Right kidney (tissue), 1 donor: ENCODE measurements around the gene KAZALD1.
A peak's percentile ranks its signal among the peaks of the same experiment; 100 is the strongest.
"Not testable (repeated sequence)": the region's sequence is repeated elsewhere in the genome, so short reads cannot be mapped to it uniquely, and the experiment has no call there.

ENCODE experiments used
- DNase-seq: peaks from one replicate; pipeline ENCODE4 v3.0.0-alpha.2; 2016

The KAZALD1 gene

GRCh38 chr10:101029520-101030295 lies 32.1 kb upstream of the KAZALD1 start:
- DNase-seq: no peak

DNA sequence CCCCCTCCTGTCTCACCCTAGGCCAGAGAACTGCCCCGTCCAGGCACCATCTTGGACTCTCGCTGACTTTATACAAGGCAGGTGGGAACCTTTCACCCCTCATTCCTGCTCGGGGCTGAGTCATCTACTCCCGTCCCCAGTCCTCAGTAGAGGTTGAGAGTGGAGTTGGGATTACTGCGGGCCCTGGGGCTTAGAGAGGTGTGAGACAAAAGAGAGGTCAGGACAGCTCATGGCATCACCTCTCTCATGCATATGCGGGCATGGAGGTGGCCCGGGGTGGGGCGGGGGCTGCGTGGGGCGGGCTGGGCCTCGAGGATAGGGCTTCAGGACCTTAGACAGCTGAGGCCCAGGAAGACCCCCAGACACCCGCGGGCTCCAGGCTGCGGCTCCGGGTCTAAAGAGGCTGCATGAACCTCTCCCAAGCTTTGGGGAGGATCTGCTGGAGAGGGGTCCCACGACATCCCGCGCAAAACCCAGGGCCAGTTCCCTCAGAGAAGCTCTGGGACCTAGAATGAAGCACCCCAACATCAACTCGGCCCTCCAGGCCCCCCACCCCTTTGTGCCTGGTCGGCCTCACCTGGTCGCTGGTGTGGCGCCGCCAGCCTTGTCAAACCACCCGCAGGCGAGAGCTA lies 31.2 kb upstream of the KAZALD1 start:
- no peak for DNase-seq

- DNase-seq: peak; percentile 89
These were observed 30.5 kb upstream of the KAZALD1 start, which contains the start of the genes PDZD7 and SFXN3 for GRCh38 chr10:101031128-101031795. TSS of gene PDZD7 (minus strand) at chr10:101031129. CDS start at chr10:101030219, 910 bp downstream. TSS of gene SFXN3 (plus strand) at chr10:101031234. CDS start at chr10:101034695, 3,461 bp downstream.

GRCh38 chr10:101031796-101032636 lies 29.8 kb upstream of the KAZALD1 start:
- DNase-seq: peak; percentile 85

DNA sequence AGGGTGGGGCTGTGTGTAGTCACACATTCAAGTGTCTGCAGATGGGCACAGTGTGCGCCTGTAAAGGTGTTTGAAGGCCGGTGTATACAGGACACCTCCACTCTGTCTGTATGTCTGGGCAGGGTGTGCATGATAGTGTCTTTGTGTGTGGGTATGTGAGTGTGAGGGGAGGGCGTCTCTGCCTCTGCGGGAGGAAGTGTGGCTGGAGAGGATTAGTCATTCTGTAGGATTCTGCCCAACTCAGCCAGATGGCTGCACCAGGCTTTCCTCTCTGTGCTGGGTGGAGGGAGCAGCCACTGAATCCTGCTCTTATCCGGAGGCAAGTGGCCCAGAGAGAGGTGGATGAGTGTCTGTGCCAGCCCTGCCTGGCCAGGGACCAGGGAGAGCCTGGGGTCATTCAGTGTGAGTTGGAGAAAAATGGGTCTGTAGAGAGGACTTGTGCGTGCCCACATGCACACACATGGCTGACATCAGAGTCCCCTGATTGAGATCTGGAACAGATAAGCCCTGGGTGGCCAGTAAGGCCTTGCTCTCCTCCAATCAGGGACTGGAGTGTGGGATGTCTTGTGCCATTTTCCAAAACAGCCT lies 29.1 kb upstream of the KAZALD1 start:
- DNase-seq: no peak

DNA sequence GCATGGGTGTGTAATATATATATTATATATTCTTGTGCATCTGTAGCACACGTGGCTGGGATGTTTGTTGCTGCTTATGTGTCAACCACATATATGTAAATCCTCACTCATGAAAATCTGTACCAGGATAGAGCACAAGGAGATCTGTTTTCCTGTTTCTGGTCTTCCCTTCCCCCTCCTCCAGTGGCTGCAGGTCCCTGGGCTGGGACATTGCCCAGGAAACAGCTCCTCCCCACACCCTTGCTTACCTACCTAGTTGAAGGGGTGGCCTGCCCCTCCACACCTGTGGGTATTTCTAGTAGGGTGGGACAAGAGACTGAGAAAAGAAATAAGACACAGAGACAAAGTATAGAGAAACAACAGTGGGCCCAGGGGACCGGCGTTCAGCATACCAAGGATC lies 28.5 kb upstream of the KAZALD1 start:
- DNase-seq: no peak

- DNase-seq: not testable (repeated sequence)
These were observed 27.4 kb upstream of the KAZALD1 start for GRCh38 chr10:101034404-101034803.

- no peak for DNase-seq
These were observed 26.5 kb upstream of the KAZALD1 start for GRCh38 chr10:101035314-101035713.

GRCh38 chr10:101035916-101036702 lies 25.7 kb upstream of the KAZALD1 start:
- no peak for DNase-seq

GRCh38 chr10:101036726-101037125 lies 25.1 kb upstream of the KAZALD1 start:
- no peak for DNase-seq

GRCh38 chr10:101038484-101038883 lies 23.3 kb upstream of the KAZALD1 start:
- no peak for DNase-seq

DNA sequence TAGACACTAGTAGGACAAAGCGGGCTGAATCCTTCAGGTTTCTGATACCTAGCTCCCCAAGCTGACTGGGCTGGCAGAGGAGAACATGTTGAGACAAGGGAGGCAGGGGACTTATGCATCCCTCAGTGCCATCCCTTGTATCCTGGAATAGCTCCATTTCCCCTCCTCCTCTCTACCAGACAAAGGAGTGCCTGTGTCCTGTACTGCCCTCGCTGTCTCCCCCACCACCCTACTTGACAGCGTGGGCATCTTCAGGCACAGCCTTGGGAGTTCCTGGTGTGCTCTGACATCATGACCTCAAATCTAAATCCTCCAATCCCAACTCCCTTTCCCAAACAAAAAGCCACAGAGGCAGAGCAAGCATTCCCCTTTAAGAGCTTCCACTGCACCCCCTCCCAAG lies 21.7 kb upstream of the KAZALD1 start:
- no peak for DNase-seq

GRCh38 chr10:101040851-101041250 lies 20.9 kb upstream of the KAZALD1 start:
- DNase-seq: no peak

- DNase-seq: peak; percentile 34
These were observed 20.5 kb upstream of the KAZALD1 start for GRCh38 chr10:101041252-101041761.

DNA sequence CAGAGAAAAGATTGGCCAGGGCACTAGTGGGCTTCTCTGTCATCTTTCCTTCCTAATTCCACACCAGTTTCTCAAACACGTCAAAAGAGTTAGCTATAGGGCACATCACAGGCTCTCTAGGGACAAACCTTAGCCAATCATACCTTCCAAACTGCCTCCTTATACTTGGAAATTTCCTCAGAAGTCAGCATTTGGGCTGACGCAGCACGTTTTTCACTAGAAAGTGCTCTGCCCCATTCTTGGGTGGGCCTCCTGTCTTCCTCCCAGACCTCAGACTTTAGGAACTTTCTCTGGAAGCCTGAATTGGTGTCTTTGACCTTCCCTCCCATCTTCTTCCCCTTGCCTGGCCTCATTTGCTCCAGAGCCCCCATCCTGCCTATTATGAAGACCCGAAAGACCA lies 19.7 kb upstream of the KAZALD1 start:
- DNase-seq: no peak

- peak; percentile 95 for DNase-seq
These were observed 19.0 kb upstream of the KAZALD1 start for GRCh38 chr10:101042667-101043362.

GRCh38 chr10:101043363-101043707 lies 18.5 kb upstream of the KAZALD1 start:
- DNase-seq: no peak

DNA sequence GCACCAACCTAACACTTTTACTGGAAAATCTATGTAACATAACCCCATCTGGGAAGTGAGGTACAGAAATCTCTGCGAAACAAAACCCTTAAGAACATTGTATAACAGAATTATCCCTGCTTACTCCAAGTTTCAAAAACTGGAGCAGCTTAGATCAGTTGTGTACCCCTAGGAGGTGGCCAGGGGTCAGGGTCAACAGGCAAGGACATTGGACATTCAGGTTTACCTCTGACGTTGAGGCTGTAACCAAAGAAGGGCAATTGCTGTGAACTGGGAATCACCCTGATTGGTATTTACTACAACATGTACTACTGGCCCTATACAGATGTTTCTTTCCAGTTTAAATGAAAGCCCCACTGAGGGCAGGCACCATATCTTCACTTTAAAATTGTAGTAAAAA lies 17.7 kb upstream of the KAZALD1 start:
- no peak for DNase-seq

DNA sequence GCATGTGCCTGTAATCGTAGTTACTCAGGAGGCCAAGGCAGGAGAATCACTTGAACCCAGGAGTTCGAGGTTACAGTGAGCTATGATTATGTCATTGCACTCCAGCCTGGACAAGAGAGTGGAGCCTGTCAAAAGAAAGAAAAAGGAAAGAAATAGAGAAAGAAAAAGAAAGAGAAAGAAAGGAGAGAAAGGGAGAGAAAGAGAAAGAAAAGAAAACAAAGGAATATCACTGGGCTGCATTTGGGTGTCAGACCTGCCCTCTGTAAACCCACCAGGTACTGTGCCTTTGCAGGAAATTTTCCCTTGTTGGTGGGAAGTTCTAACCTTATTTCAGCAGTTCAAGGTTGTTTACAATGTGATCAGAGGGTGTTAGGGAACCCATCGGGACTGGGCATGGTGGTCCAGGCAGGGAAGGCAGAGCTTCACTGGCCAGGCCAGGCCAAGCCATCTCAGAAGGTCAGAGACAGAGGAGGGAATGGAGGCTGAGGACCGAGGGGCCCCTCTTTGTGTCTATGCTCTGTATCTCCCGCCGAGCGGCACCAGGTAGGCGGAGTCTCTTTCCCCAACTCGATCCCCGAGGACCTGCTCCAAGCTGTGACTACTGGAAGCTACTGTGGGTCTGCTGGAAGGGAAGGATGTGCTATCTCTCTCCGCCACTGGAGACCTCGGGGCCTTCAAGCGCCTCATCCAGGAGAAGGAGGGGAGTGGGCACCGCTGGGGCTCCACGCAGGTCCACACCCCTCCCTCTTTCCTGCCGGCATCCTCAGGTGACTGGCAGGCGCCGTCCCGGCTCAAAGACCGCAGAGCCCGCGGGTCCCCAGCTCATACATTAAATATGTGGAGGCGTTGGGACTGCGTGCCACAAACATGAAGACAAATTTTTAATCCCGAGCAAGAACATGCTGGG lies 15.2 kb upstream of the KAZALD1 start:
- DNase-seq: peak; percentile 47
